Measurements from ENCODE around the gene HDAC1.
"Not testable (repeated sequence)": the region's sequence is repeated elsewhere in the genome, so short reads cannot be mapped to it uniquely, and the experiment has no call there.

The HDAC1 gene

DNA sequence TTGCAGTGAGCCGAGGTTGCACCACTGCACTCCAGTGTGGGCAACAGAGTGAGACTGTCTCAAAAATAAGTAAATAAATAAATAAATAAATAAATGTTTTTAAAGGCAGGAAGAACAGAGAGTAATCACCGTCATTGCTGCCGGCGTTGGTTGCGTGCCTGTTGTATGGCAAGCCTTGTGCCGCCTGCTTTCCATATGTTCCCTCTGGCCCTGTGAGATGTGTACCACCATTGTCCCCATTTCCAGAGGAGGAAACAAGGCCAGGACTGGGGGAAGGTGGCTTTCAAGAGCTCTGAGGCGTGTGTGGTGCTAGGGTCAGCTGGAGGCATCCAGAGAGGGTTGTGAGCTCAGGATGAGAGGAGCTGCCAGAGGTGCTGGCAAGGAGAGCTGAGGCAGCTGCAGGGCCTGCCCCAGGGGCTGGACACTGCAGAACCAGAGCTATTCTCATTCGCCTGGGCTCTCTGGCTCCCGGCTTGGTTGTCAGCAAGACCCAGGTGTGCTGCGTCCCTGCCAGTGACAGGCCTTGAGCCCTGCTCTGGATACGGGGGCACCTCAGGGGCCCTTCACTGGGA is 49.4 kb downstream of the HDAC1 start:
- Mint-ChIP-seq H3K4me3 (no peak overlapping the region), H3K27me3 (ENCODE audit: low read depth) (peaks cover 9% of the 10 kb centered on the region), H3K27ac (no peak overlapping the region), H3K4me1 (ENCODE audit: low read depth) (peaks cover 35% of the 10 kb centered on the region), H3K9me3 (no peaks in the 10 kb centered on the region), H3K36me3 (ENCODE audit: low read depth) (no peaks in the 10 kb centered on the region)

DNA sequence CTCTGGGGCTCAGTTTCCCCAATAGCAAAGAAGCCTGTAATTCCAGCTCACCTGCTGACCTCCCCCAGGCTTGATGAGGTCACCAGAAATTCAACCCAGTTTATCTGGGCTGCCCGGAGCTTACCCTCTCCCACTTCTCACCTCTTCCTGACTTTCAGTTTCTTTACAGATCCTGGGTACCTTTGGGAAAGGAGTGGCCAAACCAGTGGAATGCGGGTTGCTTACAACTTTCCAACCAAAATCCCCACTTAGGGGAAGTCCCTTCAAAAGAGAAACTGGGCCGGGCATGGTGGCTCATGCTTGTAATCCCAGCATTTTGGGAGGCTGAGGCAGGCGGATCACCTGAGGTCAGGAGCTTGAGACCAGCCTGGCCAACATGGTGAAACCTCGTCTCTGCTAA is 50.1 kb downstream of the HDAC1 start:
- Mint-ChIP-seq H3K27ac (no peak overlapping the region), H3K27me3 (ENCODE audit: low read depth) (peaks cover 9% of the 10 kb centered on the region), H3K9me3 (no peaks in the 10 kb centered on the region), H3K36me3 (ENCODE audit: low read depth) (no peaks in the 10 kb centered on the region), H3K4me3 (no peak overlapping the region), H3K4me1 (ENCODE audit: low read depth) (peaks cover 34% of the 10 kb centered on the region)

DNA sequence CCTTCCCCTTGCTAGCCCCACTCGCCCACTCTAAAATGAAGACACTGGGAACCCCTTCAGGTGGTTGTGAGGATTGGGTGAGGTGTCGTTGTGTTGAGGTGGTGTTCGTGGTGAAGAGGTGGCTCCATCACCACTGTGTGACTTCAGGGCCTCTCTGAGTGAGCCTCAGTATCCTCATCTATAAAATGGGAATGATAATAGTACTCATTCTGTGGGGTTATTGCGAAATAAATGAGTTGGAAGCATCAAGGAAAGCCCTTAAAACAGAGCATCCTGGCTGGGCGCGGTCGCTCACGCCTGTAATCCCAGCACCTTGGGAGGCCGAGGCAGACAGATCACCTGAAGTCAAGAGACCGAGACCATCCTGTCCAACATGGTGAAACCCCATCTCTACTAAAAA is 50.8 kb downstream of the HDAC1 start:
- peaks cover 27% of the 10 kb centered on the region for H3K4me1 Mint-ChIP-seq (ENCODE audit: low read depth)
- H3K9me3 Mint-ChIP-seq = no peaks in the 10 kb centered on the region
- H3K36me3 Mint-ChIP-seq (ENCODE audit: low read depth) = no peaks in the 10 kb centered on the region
- peaks cover 9% of the 10 kb centered on the region for H3K27me3 Mint-ChIP-seq (ENCODE audit: low read depth)
- peak overlapping the region; percentile 71 for H3K27ac Mint-ChIP-seq
- H3K4me3 Mint-ChIP-seq = no peak overlapping the region

DNA sequence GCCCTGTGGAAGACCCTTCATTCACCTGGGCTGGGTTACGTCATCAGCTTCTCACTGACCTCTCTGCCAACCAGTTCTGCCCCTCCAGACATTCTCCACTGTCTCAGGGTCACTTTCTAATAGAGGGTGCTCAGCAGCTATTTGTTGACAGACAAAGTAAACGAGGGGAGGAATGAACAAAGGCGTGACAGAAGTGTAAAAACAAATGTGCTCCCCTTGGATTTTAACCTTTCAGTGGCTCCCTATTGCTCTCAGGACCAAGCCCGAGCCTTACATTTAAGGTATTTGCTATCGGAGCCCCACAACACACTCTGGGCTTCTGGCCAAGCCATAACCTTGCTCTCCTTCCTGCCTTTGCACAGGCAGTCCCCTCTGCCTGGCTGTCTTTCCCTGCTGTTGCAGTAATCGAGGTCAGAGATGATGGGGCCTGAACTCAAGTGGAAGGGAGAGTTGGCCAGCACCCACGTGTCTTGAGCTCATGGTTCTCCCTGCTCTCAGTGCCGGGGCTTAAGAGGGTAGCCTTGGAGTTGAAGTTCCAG is 53.5 kb downstream of the HDAC1 start:
- no peaks in the 10 kb centered on the region for H3K36me3 Mint-ChIP-seq (ENCODE audit: low read depth)
- H3K9me3 Mint-ChIP-seq = no peaks in the 10 kb centered on the region
- no peak overlapping the region for H3K27ac Mint-ChIP-seq
- peaks cover 9% of the 10 kb centered on the region for H3K27me3 Mint-ChIP-seq (ENCODE audit: low read depth)
- H3K4me3 Mint-ChIP-seq = no peak overlapping the region
- H3K4me1 Mint-ChIP-seq (ENCODE audit: low read depth) = peaks cover 31% of the 10 kb centered on the region

DNA sequence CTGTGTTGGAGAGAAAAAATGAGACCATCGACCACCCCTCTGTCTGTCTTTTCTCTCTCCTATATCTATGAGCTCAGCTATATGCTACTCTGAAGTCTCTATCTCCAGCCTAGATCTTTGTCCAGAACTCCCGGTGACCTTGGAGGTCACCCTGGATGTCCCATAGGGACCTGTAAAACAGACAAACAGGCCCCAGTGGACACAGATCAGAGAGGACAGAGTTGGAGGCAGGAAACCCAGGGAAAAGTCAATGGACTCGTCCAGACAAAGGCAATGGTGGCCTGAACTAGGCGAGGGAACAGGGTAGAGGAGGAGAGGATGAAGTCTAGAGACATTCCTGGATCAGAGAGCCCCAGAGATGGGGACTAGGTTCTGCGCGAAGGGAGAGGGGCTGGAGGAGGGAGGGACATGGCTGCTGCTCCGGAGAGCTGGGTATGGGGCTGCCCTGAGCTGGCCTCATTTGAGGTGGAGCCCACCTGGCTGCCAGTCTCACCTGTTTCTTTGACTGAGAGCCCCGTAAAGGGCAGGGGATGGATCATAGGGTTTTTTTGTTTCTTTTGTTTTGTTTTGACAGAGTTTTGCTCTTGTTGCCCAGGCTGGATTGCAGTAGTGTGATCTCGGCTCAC is 54.8 kb downstream of the HDAC1 start:
- Mint-ChIP-seq H3K27ac (no peak overlapping the region), H3K4me1 (ENCODE audit: low read depth) (peaks cover 35% of the 10 kb centered on the region), H3K27me3 (ENCODE audit: low read depth) (peaks cover 9% of the 10 kb centered on the region), H3K9me3 (no peaks in the 10 kb centered on the region), H3K4me3 (no peak overlapping the region), H3K36me3 (ENCODE audit: low read depth) (no peaks in the 10 kb centered on the region)

DNA sequence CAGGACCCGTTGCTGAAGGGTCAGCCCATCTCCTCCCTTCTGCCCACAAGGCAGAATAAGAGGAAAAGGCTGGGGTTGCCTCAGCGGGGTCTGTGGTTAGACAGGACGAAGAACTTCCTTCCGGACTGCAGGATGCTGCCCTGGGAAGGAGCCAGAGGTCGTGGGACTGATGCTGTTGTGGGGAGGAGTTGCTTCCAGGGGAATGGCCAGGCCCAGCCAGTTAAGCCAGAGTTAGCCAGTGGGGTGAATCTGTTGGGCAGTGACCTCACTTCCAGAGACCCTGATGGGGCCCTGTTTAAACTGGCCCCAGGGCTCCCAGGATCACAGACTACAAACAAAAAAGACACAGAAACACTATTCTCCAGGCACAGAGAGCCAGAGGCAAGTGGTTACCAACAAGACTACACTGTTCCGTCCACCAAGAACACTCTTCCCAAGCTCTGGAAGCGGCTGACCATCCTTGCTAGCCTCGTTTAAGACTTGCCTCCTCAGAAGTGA is 57.4 kb downstream of the HDAC1 start:
- Mint-ChIP-seq H3K27ac (no peak overlapping the region), H3K9me3 (no peaks in the 10 kb centered on the region), H3K4me3 (peak overlapping the region; percentile 17), H3K27me3 (ENCODE audit: low read depth) (peaks cover 6% of the 10 kb centered on the region), H3K36me3 (ENCODE audit: low read depth) (no peaks in the 10 kb centered on the region), H3K4me1 (ENCODE audit: low read depth) (peaks cover 32% of the 10 kb centered on the region)

DNA sequence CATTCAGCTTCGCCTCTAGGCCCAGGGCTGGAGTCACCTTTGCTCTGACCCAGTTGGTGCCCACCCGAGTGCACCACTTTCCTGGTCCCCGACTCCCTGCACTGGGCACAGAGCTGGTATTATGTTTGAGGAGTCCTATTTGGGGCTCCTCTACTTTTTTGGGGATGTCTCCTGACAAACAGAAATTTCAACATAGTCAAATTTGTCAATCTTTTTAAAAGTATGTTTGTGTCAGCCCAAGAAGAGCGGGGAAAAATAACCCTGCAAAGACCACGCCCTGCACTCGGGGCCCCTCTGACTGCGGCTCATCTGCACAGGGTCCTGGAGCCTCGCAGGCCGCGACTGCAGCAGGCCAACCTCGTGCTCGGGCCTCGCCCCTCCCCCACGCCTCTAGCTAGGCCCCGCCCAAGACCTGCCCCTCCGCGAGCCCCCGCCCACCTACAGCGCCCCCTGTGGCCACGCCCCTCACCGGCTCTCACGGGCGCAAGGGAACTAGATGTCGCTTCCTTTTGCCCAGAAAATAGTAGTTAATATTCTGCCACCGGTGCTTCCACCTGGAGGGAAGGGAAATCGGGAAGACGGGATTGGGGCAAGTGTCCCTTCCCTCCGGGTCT is 59.0 kb downstream of the HDAC1 start:
- peak overlapping the region; percentile 58 for H3K27ac Mint-ChIP-seq
- H3K27me3 Mint-ChIP-seq (ENCODE audit: low read depth) = peaks cover 2% of the 10 kb centered on the region
- no peaks in the 10 kb centered on the region for H3K36me3 Mint-ChIP-seq (ENCODE audit: low read depth)
- peak overlapping the region; percentile 79 for H3K4me3 Mint-ChIP-seq
- H3K9me3 Mint-ChIP-seq = no peaks in the 10 kb centered on the region
- H3K4me1 Mint-ChIP-seq (ENCODE audit: low read depth) = peaks cover 28% of the 10 kb centered on the region

DNA sequence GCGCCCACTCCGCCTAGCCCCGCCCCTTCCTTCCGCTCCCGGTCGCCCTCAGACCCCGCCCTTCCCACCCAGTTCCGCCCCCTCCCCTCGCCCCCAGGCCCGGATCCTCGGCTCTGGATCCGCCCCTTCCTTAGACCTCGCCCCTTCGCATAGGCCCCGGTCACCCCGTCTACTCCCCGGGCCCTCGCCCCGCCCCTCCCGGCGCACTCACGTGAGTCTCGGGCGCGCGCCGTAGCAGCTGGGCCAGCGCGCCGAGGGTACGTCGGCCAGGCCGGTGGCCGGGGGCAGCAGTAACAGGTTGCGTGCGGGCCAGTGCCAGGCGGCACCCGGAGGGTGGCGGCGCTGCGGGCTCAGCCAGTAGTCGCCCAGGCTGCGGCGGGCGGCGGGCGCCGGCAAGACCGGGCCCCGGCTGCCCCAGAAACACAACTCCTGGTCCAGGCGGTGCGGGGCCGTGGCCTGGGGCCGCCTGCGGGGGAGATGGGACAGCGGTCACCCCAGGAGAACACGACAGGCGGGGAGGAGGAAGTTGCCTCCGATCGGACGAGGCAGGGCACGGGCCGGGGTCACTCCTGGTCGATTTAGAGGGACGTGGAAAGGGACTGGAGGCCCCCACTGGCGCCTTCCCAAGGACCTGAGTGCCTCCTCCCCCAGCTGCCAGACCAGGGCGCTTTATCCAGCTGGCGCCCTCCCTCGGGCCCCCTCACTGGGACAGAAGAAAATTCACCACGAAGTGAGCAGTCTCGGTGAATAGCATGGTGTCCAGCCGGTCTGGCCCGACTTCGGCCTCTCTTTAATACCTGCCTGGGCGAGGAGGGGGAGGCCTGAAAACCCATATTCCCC is 59.7 kb downstream of the HDAC1 start:
- Mint-ChIP-seq H3K9me3 (no peaks in the 10 kb centered on the region), H3K4me3 (peak overlapping the region; percentile 79), H3K27me3 (ENCODE audit: low read depth) (no peaks in the 10 kb centered on the region), H3K4me1 (ENCODE audit: low read depth) (peaks cover 27% of the 10 kb centered on the region), H3K27ac (peak overlapping the region; percentile 58), H3K36me3 (ENCODE audit: low read depth) (no peaks in the 10 kb centered on the region)

DNA sequence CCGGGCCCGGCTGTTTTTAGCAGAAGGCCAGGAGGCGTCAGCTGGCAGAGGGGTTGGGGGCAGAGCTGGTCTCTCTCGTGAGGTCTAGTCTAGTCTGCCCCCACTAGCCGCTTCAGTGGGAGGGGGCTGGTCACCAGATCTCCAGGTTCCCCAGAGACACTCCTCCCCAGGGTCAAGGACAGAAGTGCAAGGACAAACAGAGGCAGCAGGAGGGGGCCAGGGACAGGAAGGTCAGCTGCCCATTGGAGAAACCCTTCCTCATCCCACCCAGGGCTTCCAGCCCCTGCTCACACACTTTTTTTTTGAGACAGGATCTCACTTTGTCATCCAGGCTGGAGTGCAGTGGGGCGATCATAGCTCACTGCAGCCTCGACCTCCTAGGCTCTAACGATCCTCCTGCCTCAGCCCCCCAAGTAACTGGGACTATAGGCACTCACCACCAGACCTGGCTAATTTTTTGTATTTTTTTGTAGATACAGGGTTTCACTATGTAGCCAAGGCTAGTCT is 60.4 kb downstream of the HDAC1 start:
- Mint-ChIP-seq H3K4me3 (peak overlapping the region; percentile 60), H3K27ac (peak overlapping the region; percentile 46), H3K36me3 (ENCODE audit: low read depth) (no peaks in the 10 kb centered on the region), H3K9me3 (no peaks in the 10 kb centered on the region), H3K4me1 (ENCODE audit: low read depth) (peaks cover 27% of the 10 kb centered on the region), H3K27me3 (ENCODE audit: low read depth) (no peaks in the 10 kb centered on the region)

DNA sequence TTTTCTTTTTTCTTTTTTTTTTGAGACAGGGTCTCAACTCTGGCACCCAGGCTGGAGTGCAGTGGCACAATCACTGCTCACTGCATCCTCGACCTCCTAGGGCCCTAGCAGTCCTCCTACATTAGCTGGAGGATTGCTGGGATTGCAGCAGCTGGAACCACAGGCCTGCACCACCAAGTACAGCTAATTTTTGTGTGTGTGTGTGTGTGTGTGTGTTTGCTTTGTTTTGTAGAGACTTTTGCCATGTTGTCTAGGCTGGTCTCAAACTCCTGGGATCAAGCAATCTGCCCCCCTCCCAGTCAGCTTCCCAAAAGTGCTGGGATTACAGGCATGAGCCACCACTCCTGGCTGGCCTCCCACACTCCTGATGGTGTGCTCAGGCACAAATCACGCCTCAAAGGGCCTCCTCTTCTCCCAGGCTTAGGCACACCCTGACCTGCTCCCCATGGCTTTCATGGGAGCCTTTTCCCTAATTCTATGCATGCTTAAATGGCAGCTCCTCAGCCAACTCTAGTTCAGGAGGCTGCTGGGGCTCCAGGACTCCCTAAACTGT is 61.0 kb downstream of the HDAC1 start:
- Mint-ChIP-seq H3K9me3 (no peaks in the 10 kb centered on the region), H3K4me3 (peak overlapping the region; percentile 60), H3K27me3 (ENCODE audit: low read depth) (no peaks in the 10 kb centered on the region), H3K4me1 (ENCODE audit: low read depth) (peaks cover 26% of the 10 kb centered on the region), H3K27ac (peak overlapping the region; percentile 46), H3K36me3 (ENCODE audit: low read depth) (no peaks in the 10 kb centered on the region)

DNA sequence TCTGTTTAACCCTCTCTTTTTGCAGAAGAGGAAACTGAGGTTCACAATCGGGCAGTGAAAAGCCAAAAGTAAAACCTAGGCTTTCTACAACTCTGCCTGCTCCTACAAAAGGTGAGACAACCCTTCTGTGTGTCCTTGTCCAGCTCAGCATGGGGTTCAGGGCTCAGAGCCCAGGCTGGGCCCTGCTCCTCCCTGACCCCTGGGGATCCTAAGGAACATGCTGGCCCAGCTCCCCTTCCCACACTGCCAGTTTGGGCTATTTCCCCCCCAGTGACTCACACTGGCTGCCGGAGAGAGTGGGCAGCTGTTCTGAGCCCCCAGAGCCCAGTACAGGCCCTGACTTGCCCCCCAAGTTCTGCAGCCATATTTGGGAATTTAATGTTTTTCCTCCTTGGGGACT is 61.5 kb downstream of the HDAC1 start:
- no peak overlapping the region for H3K27ac Mint-ChIP-seq
- H3K4me3 Mint-ChIP-seq = peak overlapping the region; percentile 46
- peaks cover 27% of the 10 kb centered on the region for H3K4me1 Mint-ChIP-seq (ENCODE audit: low read depth)
- no peaks in the 10 kb centered on the region for H3K36me3 Mint-ChIP-seq (ENCODE audit: low read depth)
- H3K9me3 Mint-ChIP-seq = no peaks in the 10 kb centered on the region
- H3K27me3 Mint-ChIP-seq (ENCODE audit: low read depth) = peaks cover 3% of the 10 kb centered on the region

DNA sequence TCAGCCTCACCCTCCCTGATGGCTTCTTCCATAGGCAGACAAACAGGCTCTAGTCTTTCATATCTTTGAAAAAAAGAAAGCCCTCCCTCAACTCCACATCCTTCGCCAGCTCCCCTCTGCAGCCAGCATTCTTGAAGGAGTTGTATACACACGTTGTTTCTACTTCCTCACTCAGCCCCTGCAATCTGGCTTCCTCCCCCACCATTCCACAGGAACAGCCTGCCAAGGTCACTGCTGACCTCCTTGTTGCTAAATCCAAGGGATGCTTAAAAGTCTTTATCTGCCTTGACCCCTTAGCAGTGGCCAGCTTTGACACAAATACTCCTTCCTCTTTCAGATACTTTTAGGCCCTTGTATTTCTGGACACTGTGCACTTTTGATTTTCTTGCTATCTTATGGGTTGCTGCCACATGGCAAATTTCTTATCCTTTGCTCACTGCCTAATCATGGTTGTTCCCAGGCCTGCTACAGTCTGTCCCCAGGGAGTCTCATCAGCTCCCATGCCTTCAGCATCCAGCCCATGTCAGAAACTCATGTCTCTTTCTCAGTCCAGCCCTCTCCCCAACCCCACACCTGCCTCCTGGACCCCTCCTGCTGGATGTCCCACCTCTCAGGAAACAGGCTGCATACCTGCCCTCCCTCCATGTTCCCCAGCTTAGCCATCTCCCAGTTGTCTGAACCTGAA is 62.1 kb downstream of the HDAC1 start:
- no peak overlapping the region for H3K27ac Mint-ChIP-seq
- no peaks in the 10 kb centered on the region for H3K9me3 Mint-ChIP-seq
- H3K27me3 Mint-ChIP-seq (ENCODE audit: low read depth) = peaks cover 3% of the 10 kb centered on the region
- H3K4me3 Mint-ChIP-seq = peak overlapping the region; percentile 43
- H3K36me3 Mint-ChIP-seq (ENCODE audit: low read depth) = no peaks in the 10 kb centered on the region
- peaks cover 23% of the 10 kb centered on the region for H3K4me1 Mint-ChIP-seq (ENCODE audit: low read depth)

DNA sequence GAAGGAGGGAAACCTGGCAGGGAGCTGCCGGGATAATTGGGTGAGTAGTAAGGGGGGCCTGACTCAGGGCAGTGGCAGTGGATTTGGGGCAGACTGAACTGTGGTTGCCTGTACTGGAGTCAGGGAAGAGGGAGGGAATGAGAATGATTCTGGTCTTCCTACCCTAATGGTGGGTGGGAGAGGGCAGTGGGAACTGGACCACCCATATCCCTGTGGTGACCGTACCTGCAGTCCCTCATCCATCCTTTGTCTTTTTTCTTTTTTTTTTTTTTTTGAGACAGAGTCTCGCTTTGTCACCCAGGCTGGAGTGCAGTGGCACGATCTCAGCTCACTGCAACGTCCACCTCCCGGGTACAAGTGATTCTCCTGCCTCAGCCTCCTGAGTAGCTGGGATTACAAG is 63.9 kb downstream of the HDAC1 start:
- H3K27me3 Mint-ChIP-seq (ENCODE audit: low read depth); H3K27ac Mint-ChIP-seq; H3K4me3 Mint-ChIP-seq; H3K36me3 Mint-ChIP-seq (ENCODE audit: low read depth); H3K9me3 Mint-ChIP-seq: not testable (repeated sequence)
- H3K4me1 Mint-ChIP-seq (ENCODE audit: low read depth) = peaks cover 22% of the 10 kb centered on the region

Data from T-helper 1 cell treated with Interleukin-12 subunit alpha and Interleukin-12 subunit beta and Interleukin-4 antibody, amounts not matched to agents 30 μg/mL and 1 μg/mL, for 36 hours (primary cell).